Panc1 (cell line): ENCODE results near the gene RBMS3. TPM values are rescaled to one million over a fixed set of nuclear protein-coding genes. Genes with fewer than 3 reads are reported as not detected.

Source experiments
- ATAC-seq: fragments of 200-7000 bp; cut with Tn5 transposase; 2 replicates; pipeline ENCODE4 v1.9.1; 2020; ENCODE audit warnings: mild to moderate bottlenecking, moderate library complexity
- BruUV-seq: library from RNA; stranded (reverse); fragments of 400-500 nt; replicated peaks from 2 replicates; lab custom pipeline; 2021; lab: Mats Ljungman, UMichigan
- CTCF ChIA-PET: fragments of 300-600 bp; sonication (Branson Sonifier 250); formaldehyde crosslinking; loops from one replicate; lab custom pipeline; 2022; ENCODE audit warnings: antibody characterized with exemption; lab: Charles Lee
- POLR2A ChIA-PET: fragments of 300-600 bp; sonication (Branson Sonifier 250); formaldehyde crosslinking; loops from one replicate; lab custom pipeline; 2022; ENCODE audit warnings: antibody characterized with exemption; lab: Charles Lee
- DNase-seq: peaks from one replicate; pipeline ENCODE4 v3.0.0-alpha.2; 2010; ENCODE audit warnings: low read depth, low spot score
- H3K27ac ChIP-seq: 2 replicates; pipeline ENCODE4 v1.5.1; 2011; ENCODE audit warnings: mild to moderate bottlenecking, low read length, inconsistent platforms
- H3K27me3 ChIP-seq: fragments of 200-500 bp; sonication (Bioruptor generic); 2 replicates; pipeline ENCODE4 v1.6.0; 2014; ENCODE audit warnings: low read length, inconsistent platforms; ENCODE audit not compliant: control insufficient read depth, insufficient read depth
- H3K36me3 ChIP-seq: fragments of 200-500 bp; sonication (Bioruptor generic); 2 replicates; pipeline ENCODE4 v1.5.1; 2014; ENCODE audit warnings: inconsistent platforms, mild to moderate bottlenecking, low read length, moderate library complexity; ENCODE audit not compliant: control insufficient read depth, insufficient read depth
- H3K4me1 ChIP-seq: 2 replicates; pipeline ENCODE4 v1.5.1; 2011; ENCODE audit warnings: inconsistent platforms, mild to moderate bottlenecking, low read length, moderate library complexity; ENCODE audit not compliant: control insufficient read depth, insufficient read depth
- H3K4me3 ChIP-seq, 2 experiments: 2 replicates each; pipeline ENCODE4 v1.5.1; 2011 to 2012; ENCODE audit warnings: low read depth in 2 of 2, low read length in 2 of 2, mild to moderate bottlenecking in 2 of 2, inconsistent platforms in 1 of 2, moderate library complexity in 1 of 2
- H3K9me3 ChIP-seq: fragments of 200-500 bp; sonication (Bioruptor generic); 2 replicates; pipeline ENCODE4 v1.5.1; 2014; ENCODE audit warnings: low read depth, mild to moderate bottlenecking, inconsistent platforms, low read length, moderate library complexity; ENCODE audit not compliant: control insufficient read depth, insufficient read depth
- CTCF ChIP-seq: fragments of 450-650 bp; IDR thresholded peaks from 2 replicates; pipeline ENCODE4 v1.5.1; 2017; ENCODE audit warnings: mild to moderate bottlenecking
- POLR2AphosphoS5 ChIP-seq: IDR thresholded peaks from 2 replicates; pipeline ENCODE4 v1.6.1; 2012; ENCODE audit warnings: mild to moderate bottlenecking, low read depth, low read length, moderate library complexity
- REST ChIP-seq, 2 experiments: IDR thresholded peaks; 2 replicates each; pipeline ENCODE4 v1.6.1; 2011 to 2012; ENCODE audit warnings: low read depth in 2 of 2, control low read depth in 1 of 2, low read length in 1 of 2, mild to moderate bottlenecking in 1 of 2, moderate library complexity in 1 of 2; ENCODE audit not compliant: insufficient read depth in 1 of 2
- SIN3A ChIP-seq: IDR thresholded peaks from 2 replicates; pipeline ENCODE4 v1.6.1; 2012; ENCODE audit warnings: low read depth, mild to moderate bottlenecking, low read length, moderate library complexity, borderline replicate concordance; ENCODE audit not compliant: insufficient read depth
- TCF7L2 ChIP-seq: IDR thresholded peaks from 2 replicates; pipeline ENCODE4 v1.6.1; 2011; ENCODE audit warnings: mild to moderate bottlenecking, low read depth, low read length, inconsistent platforms
- in situ Hi-C: cut with HindIII; loops from 2 replicates; pipeline ENCODE4 v1.10.0; 2016; ENCODE audit warnings: low sequenced_read_pairs, low pct_unique_long_range_greater_than_20kb
- intact Hi-C: fragments of 100-400 bp; cut with micrococcal nuclease; formaldehyde crosslinking; loops from one replicate; pipeline ENCODE4 v1.10.0; 2022; ENCODE audit not compliant: unreplicated experiment
- total RNA-seq: library from RNA; stranded (reverse); gene quantifications from one replicate; pipeline ENCODE4 v1.2.1, GENCODE V29; 2021; ENCODE audit not compliant: unreplicated experiment

RBMS3 gene
- total RNA-seq, 1 experiment from 2014 or later, result 1.1 TPM

GRCh38 chr3:29532473-29532872 lies 251.6 kb downstream of the RBMS3 start:
- in situ Hi-C loops, result no loop called here
- CTCF ChIA-PET, result no interaction called here
- no TSS peak for BruUV-seq
- no peak overlapping the region for H3K4me3 ChIP-seq
- H3K4me1 ChIP-seq, result no peaks in the 10 kb centered on the region
- POLR2A ChIA-PET, result no interaction called here
- intact Hi-C loops, result no loop called here
- H3K27ac ChIP-seq, result no peak overlapping the region
- H3K9me3 ChIP-seq, result no peaks in the 10 kb centered on the region
- no peak for TF ChIP-seq TCF7L2
- TF ChIP-seq CTCF, result no peak
- TF ChIP-seq POLR2AphosphoS5, result no peak
- no peak for TF ChIP-seq REST (IDR thresholded peaks at IDR 0.05; ENCODE audit: insufficient read depth in 1 of 2, low read depth in 2 of 2, low read length in 1 of 2)
- no peak for TF ChIP-seq SIN3A
- H3K27me3 ChIP-seq, result no peaks in the 10 kb centered on the region
- H3K36me3 ChIP-seq, result no peaks in the 10 kb centered on the region
- ATAC-seq, result no peak
- no peak for DNase-seq

- TF ChIP-seq REST (IDR thresholded peaks at IDR 0.05; ENCODE audit: insufficient read depth in 1 of 2, low read depth in 2 of 2, low read length in 1 of 2), result no peak
- no peak for TF ChIP-seq TCF7L2
- no peak for TF ChIP-seq SIN3A
- TF ChIP-seq CTCF, result no peak
- no peak for TF ChIP-seq POLR2AphosphoS5
- intact Hi-C loops (no loop called here), in situ Hi-C loops (no loop called here)
- ChIA-PET CTCF (no interaction called here), POLR2A (no interaction called here)
- DNase-seq (no peak), ATAC-seq (no peak)
- Histone ChIP-seq H3K27ac (no peak overlapping the region), H3K9me3 (no peaks in the 10 kb centered on the region), H3K4me3 (no peak overlapping the region), H3K4me1 (no peaks in the 10 kb centered on the region), H3K27me3 (no peaks in the 10 kb centered on the region), H3K36me3 (no peaks in the 10 kb centered on the region)
- no TSS peak for BruUV-seq
Observed at GRCh38 chr3:29534006-29534405, 253.1 kb downstream of the RBMS3 start.
